HG02623 (cell line): ENCODE measurements around the gene SLC37A2.
A peak's percentile ranks its signal among the peaks of the same experiment; 100 is the strongest.

ENCODE experiments used
- ATAC-seq: cut with Tn5 transposase; IDR thresholded peaks from one replicate; pipeline ENCODE4 v1.9.1; 2021; ENCODE audit warnings: moderate library complexity; ENCODE audit not compliant: unreplicated experiment

Gene SLC37A2

GRCh38 chr11:125105926-125106325 lies 42.8 kb downstream of the SLC37A2 start:
- no peak for ATAC-seq

- ATAC-seq, result no peak
These were observed 45.4 kb downstream of the SLC37A2 start for GRCh38 chr11:125108469-125108868.

GRCh38 chr11:125110506-125110905 lies 47.4 kb downstream of the SLC37A2 start:
- no peak for ATAC-seq

- no peak for ATAC-seq
These were observed 47.9 kb downstream of the SLC37A2 start for GRCh38 chr11:125111001-125111342.

- peak; percentile 95 for ATAC-seq
These were observed 48.5 kb downstream of the SLC37A2 start, which contains the start of gene TMEM218 for GRCh38 chr11:125111343-125112207. Gene TMEM218 (minus strand): TSS chr11:125111626. CDS start chr11:125102241, 9,385 bp downstream.

GRCh38 chr11:125112208-125112604 lies 49.1 kb downstream of the SLC37A2 start:
- no peak for ATAC-seq

- ATAC-seq, result no peak
These were observed 51.4 kb downstream of the SLC37A2 start for GRCh38 chr11:125114518-125114917.

GRCh38 chr11:125117429-125117828 lies 54.3 kb downstream of the SLC37A2 start:
- ATAC-seq, result no peak

- ATAC-seq, result no peak
These were observed 60.3 kb downstream of the SLC37A2 start for GRCh38 chr11:125123194-125123946.

GRCh38 chr11:125123947-125124617 lies 61.0 kb downstream of the SLC37A2 start:
- peak; percentile 85 for ATAC-seq

GRCh38 chr11:125124618-125124992 lies 61.5 kb downstream of the SLC37A2 start:
- no peak for ATAC-seq

GRCh38 chr11:125128450-125128849 lies 65.3 kb downstream of the SLC37A2 start:
- ATAC-seq, result no peak

GRCh38 chr11:125129316-125129993 lies 66.3 kb downstream of the SLC37A2 start:
- no peak for ATAC-seq

- no peak for ATAC-seq
These were observed 69.0 kb downstream of the SLC37A2 start for GRCh38 chr11:125132071-125132470.

- ATAC-seq, result no peak
These were observed 69.5 kb downstream of the SLC37A2 start for GRCh38 chr11:125132596-125132995.

- ATAC-seq, result no peak
These were observed 72.9 kb downstream of the SLC37A2 start for GRCh38 chr11:125136001-125136400.

GRCh38 chr11:125138966-125139365 lies 75.9 kb downstream of the SLC37A2 start:
- ATAC-seq, result no peak

- no peak for ATAC-seq
These were observed 76.7 kb downstream of the SLC37A2 start for GRCh38 chr11:125139778-125140177.
